ENCODE results near the gene NAGS.
"Not testable (repeated sequence)": the region's sequence is repeated elsewhere in the genome, so short reads cannot be mapped to it uniquely, and the experiment has no call there.

Gene NAGS, protein sequence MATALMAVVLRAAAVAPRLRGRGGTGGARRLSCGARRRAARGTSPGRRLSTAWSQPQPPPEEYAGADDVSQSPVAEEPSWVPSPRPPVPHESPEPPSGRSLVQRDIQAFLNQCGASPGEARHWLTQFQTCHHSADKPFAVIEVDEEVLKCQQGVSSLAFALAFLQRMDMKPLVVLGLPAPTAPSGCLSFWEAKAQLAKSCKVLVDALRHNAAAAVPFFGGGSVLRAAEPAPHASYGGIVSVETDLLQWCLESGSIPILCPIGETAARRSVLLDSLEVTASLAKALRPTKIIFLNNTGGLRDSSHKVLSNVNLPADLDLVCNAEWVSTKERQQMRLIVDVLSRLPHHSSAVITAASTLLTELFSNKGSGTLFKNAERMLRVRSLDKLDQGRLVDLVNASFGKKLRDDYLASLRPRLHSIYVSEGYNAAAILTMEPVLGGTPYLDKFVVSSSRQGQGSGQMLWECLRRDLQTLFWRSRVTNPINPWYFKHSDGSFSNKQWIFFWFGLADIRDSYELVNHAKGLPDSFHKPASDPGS

DNA sequence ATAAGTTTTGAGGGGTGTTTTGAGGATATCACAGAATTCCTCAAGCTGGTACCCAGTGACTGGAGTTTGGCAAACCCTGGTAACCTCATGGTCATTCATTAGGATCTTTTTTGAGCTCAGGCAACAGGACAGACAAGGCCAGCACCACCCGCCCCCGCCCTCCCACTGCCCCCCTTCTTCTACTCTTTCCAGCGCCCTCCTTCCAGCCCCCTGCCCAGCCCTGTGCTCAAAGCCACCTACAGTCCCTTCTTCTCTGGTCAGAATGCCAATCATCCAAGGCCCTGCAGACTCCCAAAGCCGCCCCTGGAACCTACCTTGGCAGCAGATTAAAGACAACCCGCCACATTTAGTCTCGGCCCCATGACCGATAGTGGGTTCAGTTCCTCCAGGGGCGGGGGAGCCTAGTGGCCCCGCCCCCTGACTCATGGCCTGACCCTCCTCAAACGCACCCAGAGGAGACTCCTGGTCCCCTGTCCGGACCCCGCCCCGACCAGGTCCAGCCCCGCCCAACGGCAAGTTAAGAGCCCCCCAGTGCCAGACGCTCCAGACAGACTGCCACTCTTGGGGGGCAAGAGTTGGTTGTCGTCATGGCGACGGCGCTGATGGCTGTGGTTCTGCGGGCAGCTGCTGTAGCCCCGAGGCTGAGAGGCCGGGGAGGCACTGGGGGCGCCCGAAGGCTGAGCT lies at the start of gene NAGS:
TSS of gene NAGS (plus strand) at position 546 of the 684 bp plus-strand sequence. CDS start at position 588, 42 bp downstream.
- DNase-seq (ENCODE audit: low read depth in 2 of 2) = no peak

DNA sequence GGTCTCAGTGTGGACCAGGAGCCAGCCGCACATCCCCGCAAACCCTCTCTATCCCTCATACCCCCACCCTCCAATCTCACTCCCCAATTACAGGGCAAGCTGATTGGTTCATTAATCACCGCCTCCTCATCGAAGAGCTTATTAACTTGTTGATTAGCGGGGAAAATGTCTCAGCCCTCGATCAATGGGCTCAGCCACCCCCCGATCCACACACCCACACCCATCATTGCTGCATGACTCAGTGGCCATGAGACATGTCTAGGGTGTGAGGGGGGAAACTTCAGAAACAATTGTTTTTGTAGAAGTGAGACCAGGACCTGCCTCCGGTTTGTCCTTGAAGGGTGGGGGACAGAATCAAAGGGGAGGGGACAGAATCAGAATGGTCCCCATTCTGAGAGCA lies 48.2 kb upstream of the NAGS start:
- DNase-seq (ENCODE audit: low read depth in 2 of 2) = no peak

DNA sequence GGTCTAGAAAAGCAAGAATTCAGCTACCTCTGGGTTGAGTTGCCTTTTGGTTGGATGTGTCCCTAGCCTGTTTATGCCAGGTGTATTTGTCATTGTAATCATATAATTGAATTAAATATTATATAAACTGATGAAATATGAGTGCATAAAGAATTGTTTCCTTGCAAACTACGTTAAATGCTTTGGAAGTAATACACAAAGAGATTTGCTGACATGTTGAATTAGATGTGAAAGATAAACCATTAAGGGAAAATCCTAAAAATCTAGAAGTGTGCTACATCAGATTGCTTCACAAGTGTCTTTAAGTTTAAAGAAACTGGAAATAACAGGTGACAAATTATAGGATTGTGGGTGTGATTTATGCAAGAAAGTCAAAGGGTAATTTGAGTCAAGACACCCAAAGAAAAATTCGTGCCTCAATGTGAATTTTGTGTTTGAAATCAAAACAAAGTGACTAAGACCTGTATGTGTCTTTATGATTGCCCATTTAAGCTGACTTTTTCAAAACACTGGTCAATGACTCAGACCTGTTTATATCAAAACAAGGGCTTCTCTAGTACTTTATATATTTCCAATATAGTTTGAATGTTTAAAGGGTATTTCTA lies 45.6 kb upstream of the NAGS start:
- DNase-seq (ENCODE audit: low read depth in 2 of 2) = no peak

DNA sequence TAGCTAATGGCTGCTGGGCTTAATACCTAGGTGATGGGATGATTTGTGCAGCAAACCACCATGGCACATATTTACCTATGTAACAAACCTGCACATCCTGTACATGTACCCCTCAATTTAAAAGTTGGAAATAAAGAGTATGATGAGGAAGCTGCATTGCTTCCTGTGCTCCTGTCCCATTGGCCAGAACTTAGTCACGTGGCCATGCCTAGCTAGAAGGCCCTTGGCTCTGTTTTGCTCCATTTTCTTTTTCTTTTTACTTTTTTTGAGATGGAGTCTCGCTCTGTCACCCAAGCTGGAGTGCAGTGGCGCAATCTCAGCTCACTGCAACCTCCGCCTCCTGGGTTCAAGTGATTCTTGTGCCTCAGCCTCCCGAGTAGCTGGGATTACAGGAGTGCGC lies 43.1 kb upstream of the NAGS start:
- DNase-seq (ENCODE audit: low read depth in 2 of 2) = not testable (repeated sequence)

DNA sequence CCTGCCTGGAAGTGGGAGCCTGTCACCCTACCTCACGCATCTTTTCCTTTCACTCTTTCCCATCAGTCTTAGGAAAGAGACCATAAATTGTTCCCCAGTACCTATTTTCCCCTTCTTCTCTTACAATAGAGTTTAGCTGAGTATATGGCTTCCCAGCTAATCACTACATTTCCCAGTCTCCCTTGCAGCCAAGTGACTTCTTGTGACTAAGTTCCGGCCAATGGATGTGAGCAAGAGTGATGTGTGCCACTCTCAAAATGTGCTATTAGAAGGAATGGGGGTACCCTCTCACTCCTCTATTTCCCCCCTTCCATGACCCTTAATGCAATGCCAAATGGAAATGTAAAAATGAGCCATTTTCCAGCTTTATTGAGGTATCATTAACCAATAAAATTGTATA lies 42.5 kb upstream of the NAGS start:
- DNase-seq (ENCODE audit: low read depth in 2 of 2) = no peak

DNA sequence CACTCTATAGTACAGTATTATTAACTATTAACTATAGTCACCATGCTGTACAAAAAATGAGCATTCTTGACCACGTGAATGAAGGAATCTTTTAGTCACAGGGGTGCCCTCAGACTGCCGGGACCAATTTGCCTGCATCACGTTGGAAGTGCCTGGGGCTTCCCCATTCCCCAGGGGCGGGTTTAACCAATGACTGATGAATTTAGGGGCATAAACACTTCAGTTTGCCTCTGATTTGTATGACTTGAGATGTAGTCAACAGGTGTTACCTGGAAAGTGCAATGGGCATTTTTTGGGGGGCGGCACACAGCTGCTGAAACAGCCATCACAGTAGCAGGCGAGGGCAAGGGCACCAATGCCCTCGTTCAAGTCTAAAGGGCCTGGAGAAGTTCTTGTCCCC lies 41.9 kb upstream of the NAGS start:
- no peak for DNase-seq (ENCODE audit: low read depth in 2 of 2)

DNA sequence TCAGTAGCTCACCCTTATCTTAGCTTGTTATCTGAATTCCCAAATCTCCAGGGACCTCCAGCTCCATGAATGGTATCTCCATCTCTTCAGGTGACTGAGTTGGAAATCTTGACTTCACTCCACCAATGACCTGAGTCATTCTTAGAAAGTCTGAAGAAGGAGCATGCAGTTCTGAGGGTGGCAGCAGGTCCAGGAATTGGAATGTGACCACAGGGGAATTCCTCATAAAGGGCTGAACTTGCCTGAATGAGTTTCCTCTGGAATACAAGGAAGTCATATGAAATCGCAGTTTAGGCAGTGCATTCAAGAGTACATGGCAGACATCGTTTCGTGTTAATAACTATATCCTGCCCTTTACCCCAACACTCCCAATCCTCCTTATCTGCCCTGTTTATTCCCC lies 38.1 kb upstream of the NAGS start:
- DNase-seq (ENCODE audit: low read depth in 2 of 2) = no peak

DNA sequence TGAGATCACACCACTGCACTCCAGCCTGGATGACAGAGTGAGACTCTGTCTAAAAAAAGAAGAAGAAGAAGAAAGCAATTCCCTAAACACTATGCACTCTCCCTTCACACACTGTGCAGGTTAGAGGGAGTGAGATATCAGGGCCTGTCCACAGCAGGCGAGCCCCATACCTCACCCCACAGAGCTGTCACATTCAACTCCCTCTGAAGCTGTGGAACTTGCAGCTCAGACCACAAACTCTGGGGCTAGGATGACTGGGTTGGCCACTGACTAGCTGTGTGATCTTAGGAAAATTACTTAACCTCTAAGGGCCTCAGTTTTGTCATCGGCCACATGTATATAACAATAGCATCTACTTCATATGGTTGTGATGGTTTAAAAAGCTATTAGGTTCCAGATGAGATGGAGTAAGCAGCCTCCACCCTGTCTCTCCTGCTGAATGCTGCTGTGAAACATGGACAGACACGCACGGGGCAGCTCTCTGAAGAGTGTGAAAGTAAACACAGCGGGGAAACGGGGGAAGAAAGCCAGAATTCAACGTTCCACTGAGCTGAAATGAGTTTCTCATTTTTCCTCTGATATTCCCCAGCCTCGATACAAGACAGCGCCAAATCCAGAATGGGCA lies 37.1 kb upstream of the NAGS start:
- no peak for DNase-seq (ENCODE audit: low read depth in 2 of 2)

DNA sequence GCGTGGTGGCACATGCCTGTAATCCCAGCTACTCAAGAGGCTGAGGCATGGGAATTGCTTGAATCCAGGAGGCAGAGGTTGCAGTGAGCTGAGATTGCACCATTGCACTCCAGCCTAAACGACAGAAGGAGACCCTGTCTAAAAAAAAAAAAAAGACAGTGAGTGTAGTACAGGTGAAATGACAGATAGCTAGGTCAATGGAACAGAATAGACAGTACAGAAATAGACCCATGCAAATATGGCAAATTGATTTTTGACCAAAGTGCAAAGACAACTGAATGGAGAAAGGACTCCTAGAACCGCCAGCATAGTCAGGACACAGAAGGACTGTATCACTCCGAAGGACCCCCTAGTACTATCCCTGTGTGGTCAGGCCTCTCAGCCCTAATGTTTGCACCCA lies 34.1 kb upstream of the NAGS start:
- no peak for DNase-seq (ENCODE audit: low read depth in 2 of 2)

DNA sequence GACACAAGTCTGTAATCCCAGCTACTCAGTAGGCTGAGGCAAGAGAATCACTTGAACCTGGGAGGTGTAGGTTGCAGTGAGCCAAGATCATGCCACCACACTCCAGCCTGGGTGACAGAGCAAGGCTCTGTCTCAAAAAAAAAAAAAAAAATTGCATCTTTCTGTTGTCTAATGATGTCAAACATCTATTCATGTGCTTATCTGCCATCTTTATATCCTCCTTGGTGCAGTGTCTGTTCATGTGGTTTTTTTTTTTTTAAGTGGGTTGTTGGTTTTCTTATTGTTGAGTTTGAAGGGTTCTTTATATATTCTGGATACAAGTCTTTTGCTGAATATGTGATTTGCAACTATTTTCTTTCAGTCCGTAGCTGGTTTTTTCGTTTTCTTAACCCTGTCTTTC lies 33.0 kb upstream of the NAGS start:
- DNase-seq (ENCODE audit: low read depth in 2 of 2) = not testable (repeated sequence)

DNA sequence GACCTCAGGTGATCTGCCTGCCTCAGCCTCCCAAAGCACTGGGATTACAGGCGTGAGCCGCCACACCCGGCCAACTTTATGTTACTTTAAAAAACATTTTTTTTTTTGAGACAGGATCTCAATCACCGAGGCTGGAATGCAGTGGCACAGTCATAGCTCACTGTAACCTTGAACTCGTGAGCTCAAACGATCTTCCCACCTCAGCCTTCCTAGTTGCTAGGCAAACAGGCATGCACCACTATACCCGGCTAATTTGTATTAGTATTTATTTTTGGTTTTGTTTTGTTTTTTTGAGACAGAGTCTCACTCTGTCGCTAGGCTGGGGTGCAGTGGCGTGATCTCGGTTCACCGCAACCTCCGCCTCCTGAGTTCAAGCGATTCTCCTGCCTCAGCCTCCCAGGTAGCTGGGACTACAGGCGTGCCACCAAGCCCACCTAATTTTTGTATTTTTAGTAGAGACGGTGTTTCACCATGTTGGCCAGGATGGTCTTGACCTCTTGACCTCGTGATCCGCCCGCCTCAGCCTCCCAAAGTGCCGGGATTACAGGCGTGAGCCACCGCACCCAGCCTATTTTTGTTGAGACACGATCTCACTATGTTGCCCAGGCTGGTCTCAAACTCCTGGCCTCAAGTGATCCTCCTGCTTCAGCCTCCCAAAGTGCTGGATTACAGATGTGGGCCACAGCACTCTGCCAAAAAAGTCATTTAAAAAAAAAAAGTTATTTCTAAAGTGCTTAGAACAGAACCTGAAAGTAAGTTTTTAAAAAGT lies 31.8 kb upstream of the NAGS start:
- DNase-seq (ENCODE audit: low read depth in 2 of 2) = not testable (repeated sequence)

DNA sequence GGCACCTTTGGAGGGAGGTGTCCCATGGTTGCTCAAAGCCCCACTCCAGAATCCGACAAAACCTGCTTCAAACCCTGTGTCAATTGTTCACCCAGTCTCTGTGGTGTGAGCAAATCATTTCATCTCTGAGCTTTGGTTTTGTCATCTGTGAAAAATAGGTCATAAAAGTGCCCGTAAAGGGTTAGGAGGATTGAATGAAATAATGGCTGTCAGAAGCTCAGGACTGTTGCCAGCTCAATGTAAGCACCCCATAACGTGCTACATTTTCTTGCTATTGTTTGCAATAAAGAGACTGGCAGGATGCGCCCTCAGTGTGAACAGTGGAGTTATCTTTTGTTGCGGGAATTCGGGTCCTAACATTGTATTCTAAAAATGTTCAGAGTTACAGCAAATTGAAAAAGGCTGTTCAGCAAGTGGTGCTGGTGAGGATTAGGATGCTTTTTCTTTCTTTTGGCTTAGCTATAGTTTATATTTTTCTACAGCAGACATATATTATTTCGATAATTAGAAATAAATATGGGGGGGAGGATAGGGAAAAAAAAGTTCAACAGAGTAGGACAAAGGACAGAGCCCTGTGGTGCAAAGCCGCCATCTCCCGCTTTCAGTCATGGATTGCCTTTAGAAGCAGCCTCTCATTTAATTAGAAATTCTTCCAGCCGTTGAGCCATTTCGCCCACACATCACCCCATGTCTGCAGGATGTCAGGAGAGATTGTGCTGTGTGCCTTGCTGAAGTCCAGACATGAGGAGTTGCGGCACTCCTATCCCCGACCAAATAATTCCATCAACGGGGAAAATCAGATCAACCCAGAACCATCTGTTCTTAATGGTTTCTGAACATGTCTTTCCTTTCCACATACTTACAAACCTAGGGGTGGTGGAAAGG lies 29.8 kb upstream of the NAGS start:
- no peak for DNase-seq (ENCODE audit: low read depth in 2 of 2)

DNA sequence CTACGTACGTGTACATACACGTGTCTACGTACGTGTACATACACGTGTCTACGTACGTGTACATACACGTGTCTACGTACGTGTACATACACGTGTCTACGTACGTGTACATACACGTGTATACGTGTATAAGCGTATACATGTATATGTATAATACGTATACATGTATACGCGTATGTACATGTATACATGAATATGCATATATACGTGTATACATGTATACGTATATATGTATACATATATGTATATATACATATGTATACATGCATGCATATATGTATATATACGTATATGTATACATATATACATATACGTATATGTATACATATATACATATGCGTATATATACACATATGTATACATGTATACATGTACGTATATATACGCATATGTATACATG lies 28.5 kb upstream of the NAGS start:
- DNase-seq (ENCODE audit: low read depth in 2 of 2) = no peak

DNA sequence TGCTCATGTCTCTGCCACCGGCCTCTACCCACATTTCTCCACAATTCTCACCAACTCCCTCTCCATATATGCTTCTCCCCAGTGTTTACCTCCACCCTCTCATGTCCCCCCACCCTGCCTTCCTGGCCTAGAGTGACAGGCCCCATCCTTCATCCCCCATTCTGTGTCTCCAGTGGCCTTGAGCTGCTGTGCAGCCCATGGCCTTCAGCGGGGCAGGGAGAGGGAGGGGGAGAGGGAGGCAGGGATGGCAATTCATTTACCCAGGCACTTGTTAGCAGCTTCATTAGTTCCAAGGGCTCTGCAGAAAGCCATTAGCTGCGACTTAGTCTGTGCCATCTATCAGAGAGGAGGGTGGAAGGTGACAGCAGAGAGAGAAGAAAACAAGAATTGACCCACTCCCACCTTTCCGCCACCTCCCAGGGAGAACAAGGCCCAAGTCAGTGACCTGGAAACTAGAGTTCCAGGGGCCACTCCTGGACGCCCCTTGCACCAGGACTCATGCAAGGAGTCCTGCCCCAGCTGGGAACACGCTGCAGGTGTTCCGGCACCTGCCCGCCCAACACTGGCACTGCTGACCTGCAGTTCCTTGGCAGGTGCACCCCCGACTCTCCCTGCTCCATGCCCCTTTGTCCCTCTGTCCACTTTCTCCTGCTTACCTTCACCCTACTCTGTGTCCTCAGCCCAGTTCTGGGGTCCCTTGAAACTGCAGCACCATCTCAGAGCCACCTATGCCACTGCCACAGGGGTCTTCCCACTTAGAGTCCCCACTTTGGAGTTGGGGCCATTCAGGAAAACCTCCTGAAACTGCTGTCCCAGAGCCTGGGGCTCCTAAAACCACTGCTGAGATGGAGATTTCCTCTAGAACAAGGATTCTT lies 27.2 kb upstream of the NAGS start:
- DNase-seq (ENCODE audit: low read depth in 2 of 2) = no peak

DNA sequence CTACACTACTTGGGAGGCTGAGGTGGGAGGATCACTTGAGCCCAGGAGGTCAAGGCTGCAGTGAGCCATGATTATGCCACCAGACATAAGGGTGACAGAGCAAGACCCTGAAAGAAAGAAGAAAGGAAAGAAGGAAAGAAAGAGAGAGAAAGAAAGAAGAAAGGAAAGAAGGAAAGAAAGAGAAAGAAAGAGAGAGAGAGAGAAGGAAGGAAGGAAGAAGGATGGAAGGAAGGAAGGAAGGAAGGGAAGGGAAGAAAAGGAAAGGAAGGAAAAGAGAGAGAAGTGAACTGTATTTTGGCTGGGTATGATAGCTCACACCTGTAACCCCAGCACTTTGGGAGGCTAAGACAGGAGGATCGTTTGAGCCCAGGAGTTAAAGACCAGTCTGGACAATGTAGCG lies 26.3 kb upstream of the NAGS start:
- no peak for DNase-seq (ENCODE audit: low read depth in 2 of 2)

DNA sequence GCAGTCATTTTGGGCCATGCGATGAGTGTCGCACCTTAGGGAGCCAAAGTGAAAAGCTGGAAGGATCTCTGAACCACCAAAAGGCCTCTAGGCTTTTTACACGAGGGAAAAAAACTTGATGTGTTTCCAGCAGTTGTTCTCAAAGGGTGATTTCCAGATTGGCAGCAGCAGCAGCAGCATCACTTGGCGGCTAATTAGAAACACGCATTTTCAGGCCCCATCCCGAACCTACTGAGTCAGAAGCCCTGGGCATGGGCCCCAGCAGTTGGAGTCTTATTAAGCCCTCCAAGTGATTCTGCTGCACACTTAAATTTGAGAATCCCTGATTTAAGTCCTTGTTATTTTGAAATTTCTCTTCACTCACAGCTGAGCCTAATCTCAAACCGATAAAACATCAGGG lies 25.4 kb upstream of the NAGS start:
- no peak for DNase-seq (ENCODE audit: low read depth in 2 of 2)

DNA sequence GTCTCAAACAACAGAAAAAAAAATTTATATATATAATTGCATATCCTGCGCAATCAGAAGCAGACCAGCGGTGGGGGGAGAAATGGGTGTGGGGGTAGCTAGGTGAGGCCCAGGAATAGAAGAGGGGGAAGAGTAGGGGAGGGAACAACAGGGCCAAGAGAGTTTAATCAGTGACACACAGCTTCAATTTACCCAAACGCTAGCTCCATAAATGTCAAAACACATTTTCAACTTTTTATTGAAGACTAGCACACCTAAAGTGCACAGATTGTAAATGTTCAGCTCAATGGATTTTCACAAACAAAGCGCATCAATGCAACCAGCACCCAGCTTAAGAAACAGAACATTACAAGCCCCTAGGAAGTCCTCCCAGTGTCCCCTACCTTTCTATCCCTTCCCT lies 24.8 kb upstream of the NAGS start:
- DNase-seq (ENCODE audit: low read depth in 2 of 2) = no peak

DNA sequence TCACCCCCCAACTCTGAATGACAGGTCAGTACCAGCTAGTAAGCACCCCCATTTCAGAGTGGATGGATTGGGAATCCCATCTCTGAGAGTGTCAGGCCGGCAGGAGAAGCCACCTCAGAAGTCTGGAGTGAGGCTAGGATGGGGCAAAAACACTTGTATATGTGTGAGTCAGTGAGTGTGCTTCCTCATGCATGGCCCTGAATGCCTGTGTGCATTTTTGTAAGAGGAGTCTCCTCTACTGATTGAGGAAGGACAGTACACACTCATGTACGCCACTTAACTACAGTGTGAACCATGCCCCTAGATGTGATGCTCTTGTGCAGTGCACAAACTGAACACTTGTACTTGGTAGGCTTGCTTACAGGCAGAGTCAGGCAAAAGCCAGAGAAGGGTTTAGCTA lies 22.3 kb upstream of the NAGS start:
- no peak for DNase-seq (ENCODE audit: low read depth in 2 of 2)

DNA sequence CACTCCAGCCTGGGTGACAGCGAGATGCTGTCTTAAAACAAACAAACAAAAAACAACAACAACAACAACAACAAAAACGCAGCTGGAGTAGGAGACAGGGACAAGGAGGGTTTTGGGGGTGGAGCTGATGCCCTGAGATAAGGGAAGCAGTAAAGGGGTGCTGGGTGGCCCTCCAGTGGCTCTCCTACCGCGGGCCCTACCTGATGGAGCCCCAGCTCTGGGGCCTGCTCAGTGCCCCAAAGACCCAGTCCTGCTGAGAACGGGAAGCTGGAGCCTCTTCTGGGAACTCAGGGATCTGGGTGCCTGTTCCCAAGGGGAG lies 21.3 kb upstream of the NAGS start:
- no peak for DNase-seq (ENCODE audit: low read depth in 2 of 2)

All from stimulated activated CD4-positive, alpha-beta T cell treated with anti-CD3 and anti-CD28 coated beads, Interleukin-1b, Interleukin-23, amount 100 ng/mL, for 4 hours (primary cell).